ENCODE data around the gene TNRC18. TPM values are rescaled to one million over a fixed set of nuclear protein-coding genes. Genes with fewer than 3 reads are reported as not detected.

Gene TNRC18
- total RNA-seq, 2 donors from 2014 or later = 182 to 244 TPM

GRCh38 chr7:5406957-5407945 is 16.4 kb downstream of the TNRC18 start:
- peak overlapping the region; percentile 20 to 42 for H3K27ac ChIP-seq
- H3K36me3 ChIP-seq = peaks cover 8% of the 10 kb centered on the region
- peak overlapping the region; percentile 15 for H3K4me3 ChIP-seq
- no peak for TF ChIP-seq CTCF (IDR thresholded peaks at IDR 0.05)
- ATAC-seq (ENCODE audit: insufficient number of reproducible peaks, low FRiP score, low read depth) = no peak
- DNase-seq (ENCODE audit: low spot score) = no peak
- no peaks in the 10 kb centered on the region for H3K27me3 ChIP-seq (replicated peaks; ENCODE audit: insufficient read depth)
- no peaks in the 10 kb centered on the region for H3K9me3 ChIP-seq
- peaks cover 34 to 79% of the 10 kb centered on the region in 2 donors for H3K4me1 ChIP-seq (ENCODE audit: control insufficient read depth in 1 of 2, low read depth in 2 of 2)

- Histone ChIP-seq H3K36me3 (peaks cover 8% of the 10 kb centered on the region), H3K4me3 (peak overlapping the region; percentile 35), H3K27me3 (replicated peaks; ENCODE audit: insufficient read depth) (no peaks in the 10 kb centered on the region), H3K4me1 (ENCODE audit: control insufficient read depth in 1 of 2, low read depth in 2 of 2) (peaks cover 34 to 62% of the 10 kb centered on the region in 2 donors), H3K9me3 (no peaks in the 10 kb centered on the region), H3K27ac (peak overlapping the region; percentile 10 to 11)
- ATAC-seq (ENCODE audit: insufficient number of reproducible peaks, low FRiP score, low read depth) = no peak
- DNase-seq (ENCODE audit: low spot score) = no peak
- TF ChIP-seq CTCF (IDR thresholded peaks at IDR 0.05) = no peak
These were observed 19.2 kb downstream of the TNRC18 start for GRCh38 chr7:5404421-5404826.

- H3K27ac ChIP-seq = peak overlapping the region; percentile 5 to 10
- no peak for ATAC-seq (ENCODE audit: insufficient number of reproducible peaks, low FRiP score, low read depth)
- H3K4me3 ChIP-seq = no peak overlapping the region
- peaks cover 28 to 52% of the 10 kb centered on the region in 2 donors for H3K4me1 ChIP-seq (ENCODE audit: control insufficient read depth in 1 of 2, low read depth in 2 of 2)
- no peak for DNase-seq (ENCODE audit: low spot score)
- no peak for TF ChIP-seq CTCF (IDR thresholded peaks at IDR 0.05)
- H3K27me3 ChIP-seq (replicated peaks; ENCODE audit: insufficient read depth) = no peaks in the 10 kb centered on the region
- no peaks in the 10 kb centered on the region for H3K9me3 ChIP-seq
- H3K36me3 ChIP-seq = peaks cover 8% of the 10 kb centered on the region
These were observed 20.2 kb downstream of the TNRC18 start for GRCh38 chr7:5403442-5403841.

- Histone ChIP-seq H3K9me3 (no peaks in the 10 kb centered on the region), H3K27me3 (replicated peaks; ENCODE audit: insufficient read depth) (no peaks in the 10 kb centered on the region), H3K4me1 (ENCODE audit: control insufficient read depth in 1 of 2, low read depth in 2 of 2) (peaks cover 15 to 35% of the 10 kb centered on the region in 2 donors), H3K36me3 (peaks cover 17% of the 10 kb centered on the region), H3K4me3 (peak overlapping the region; percentile 63), H3K27ac (peak overlapping the region; percentile 41 to 65)
- TF ChIP-seq CTCF (IDR thresholded peaks at IDR 0.05) = no peak
- ATAC-seq (ENCODE audit: insufficient number of reproducible peaks, low FRiP score, low read depth) (no peak), DNase-seq (ENCODE audit: low spot score) (no peak)
These were observed 25.9 kb downstream of the TNRC18 start for GRCh38 chr7:5397736-5398135.

- Histone ChIP-seq H3K4me3 (peak overlapping the region; percentile 63), H3K4me1 (ENCODE audit: control insufficient read depth in 1 of 2, low read depth in 2 of 2) (peaks cover 15 to 32% of the 10 kb centered on the region in 2 donors), H3K27ac (peak overlapping the region; percentile 41 to 65), H3K27me3 (replicated peaks; ENCODE audit: insufficient read depth) (no peaks in the 10 kb centered on the region), H3K36me3 (peaks cover 21% of the 10 kb centered on the region), H3K9me3 (no peaks in the 10 kb centered on the region)
- no peak for TF ChIP-seq CTCF (IDR thresholded peaks at IDR 0.05)
- ATAC-seq (ENCODE audit: insufficient number of reproducible peaks, low FRiP score, low read depth) (peak; percentile 49), DNase-seq (ENCODE audit: low spot score) (no peak)
These were observed 26.5 kb downstream of the TNRC18 start for GRCh38 chr7:5396999-5397663.

Data from thoracic aorta (tissue), 2 donors.